ENCODE data around the gene KLF11. TPM values are rescaled to one million over a fixed set of nuclear protein-coding genes. Genes with fewer than 3 reads are reported as not detected.

KLF11 gene
- total RNA-seq, 4 donors from 2014 or later: 48.6 to 81.6 (median 58.8) TPM

GRCh38 chr2:10006236-10007161 lies 36.9 kb upstream of the KLF11 start:
- Histone ChIP-seq H3K27ac (peak overlapping the region; percentile 5), H3K4me1 (peaks cover 49% of the 10 kb centered on the region), H3K27me3 (no peaks in the 10 kb centered on the region), H3K36me3 (no peaks in the 10 kb centered on the region), H3K9me3 (no peaks in the 10 kb centered on the region), H3K4me3 (no peak overlapping the region)
- no peak for TF ChIP-seq CTCF (IDR thresholded peaks at IDR 0.05)
- no peak for TF ChIP-seq EP300 (IDR thresholded peaks at IDR 0.05)
- TF ChIP-seq POLR2A (IDR thresholded peaks at IDR 0.05): no peak
- TF ChIP-seq POLR2AphosphoS5 (IDR thresholded peaks at IDR 0.05): no peak
- 68% methylated on average over 55 of the region's 64 CpGs for WGBS
- peak; percentile 71 to 72 for DNase-seq (ENCODE audit: low spot score in 2 of 2)

GRCh38 chr2:10007435-10007834 lies 35.9 kb upstream of the KLF11 start:
- Histone ChIP-seq H3K9me3 (no peaks in the 10 kb centered on the region), H3K27ac (peak overlapping the region; percentile 5), H3K4me3 (no peak overlapping the region), H3K36me3 (no peaks in the 10 kb centered on the region), H3K4me1 (peaks cover 48% of the 10 kb centered on the region), H3K27me3 (no peaks in the 10 kb centered on the region)
- no peak for TF ChIP-seq EP300 (IDR thresholded peaks at IDR 0.05)
- no peak for TF ChIP-seq POLR2A (IDR thresholded peaks at IDR 0.05)
- no peak for TF ChIP-seq POLR2AphosphoS5 (IDR thresholded peaks at IDR 0.05)
- TF ChIP-seq CTCF (IDR thresholded peaks at IDR 0.05): no peak
- DNase-seq (ENCODE audit: low spot score in 2 of 2): peak; percentile 77 to 79
- WGBS: 46% methylated on average over 9 of the region's 9 CpGs

DNA sequence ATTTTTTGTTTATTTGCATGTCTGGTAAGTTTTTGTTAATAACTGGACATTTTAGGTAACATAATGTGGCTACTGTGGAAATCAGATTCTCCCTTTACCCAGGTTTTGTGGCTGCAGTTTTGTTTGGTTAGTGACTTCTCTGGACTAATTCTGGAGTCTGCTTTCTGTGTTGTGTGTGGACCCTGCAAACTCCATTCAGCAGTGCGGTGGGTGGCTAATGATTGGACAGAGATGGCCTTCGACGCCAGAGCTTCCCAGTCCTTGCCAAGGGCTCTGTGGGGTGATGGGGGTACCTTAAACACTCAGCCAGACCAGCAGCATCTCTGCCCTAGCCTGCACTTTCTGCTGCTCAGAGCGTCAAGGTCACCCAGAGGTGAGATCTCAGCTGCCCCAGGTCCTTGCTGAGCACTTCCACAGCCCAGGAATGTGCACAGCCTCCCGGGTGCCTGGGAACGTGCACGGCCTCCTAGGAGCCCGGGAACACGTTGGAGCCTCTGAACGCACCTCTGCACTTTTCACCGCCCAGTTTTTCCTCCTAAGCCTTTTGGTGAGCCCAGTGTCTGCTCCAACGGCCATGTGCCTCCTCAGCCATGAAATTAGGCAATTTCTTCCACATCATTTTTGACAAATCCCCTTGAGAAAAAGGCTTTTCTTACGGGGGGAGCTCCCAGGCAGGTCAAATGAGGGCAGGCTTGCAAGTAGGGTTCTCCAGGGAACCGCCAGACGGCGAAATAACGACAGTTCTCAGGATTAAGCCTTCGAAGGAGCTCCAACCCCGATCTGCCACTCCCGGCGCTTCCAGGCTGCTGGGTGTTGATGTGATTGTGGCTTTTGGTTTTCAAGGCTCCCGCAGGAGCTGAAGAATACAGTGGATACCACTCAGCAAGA lies 35.2 kb upstream of the KLF11 start:
- WGBS: 62% methylated on average over 22 of the region's 22 CpGs
- Histone ChIP-seq H3K9me3 (no peaks in the 10 kb centered on the region), H3K27me3 (no peaks in the 10 kb centered on the region), H3K36me3 (no peaks in the 10 kb centered on the region), H3K27ac (peak overlapping the region; percentile 51), H3K4me1 (peaks cover 48% of the 10 kb centered on the region), H3K4me3 (no peak overlapping the region)
- TF ChIP-seq CTCF (IDR thresholded peaks at IDR 0.05) (peak in 1 of 2 donors; percentile 9), EP300 (IDR thresholded peaks at IDR 0.05) (no peak), POLR2A (IDR thresholded peaks at IDR 0.05) (no peak), POLR2AphosphoS5 (IDR thresholded peaks at IDR 0.05) (peak in 2 of 3 donors; percentile 18 to 52)
- DNase-seq (ENCODE audit: low spot score in 2 of 2): peak; percentile 72 to 77

GRCh38 chr2:10008809-10009176 lies 34.6 kb upstream of the KLF11 start:
- H3K9me3 ChIP-seq: no peaks in the 10 kb centered on the region
- no peaks in the 10 kb centered on the region for H3K27me3 ChIP-seq
- no peaks in the 10 kb centered on the region for H3K36me3 ChIP-seq
- TF ChIP-seq CTCF (IDR thresholded peaks at IDR 0.05) (no peak), EP300 (IDR thresholded peaks at IDR 0.05) (no peak), POLR2AphosphoS5 (IDR thresholded peaks at IDR 0.05) (no peak), POLR2A (IDR thresholded peaks at IDR 0.05) (no peak)
- peaks cover 48% of the 10 kb centered on the region for H3K4me1 ChIP-seq
- WGBS: 74% methylated on average over 9 of the region's 9 CpGs
- DNase-seq (ENCODE audit: low spot score in 2 of 2): peak in 1 of 2 donors; percentile 47
- H3K27ac ChIP-seq: peak overlapping the region; percentile 51
- no peak overlapping the region for H3K4me3 ChIP-seq

Data from suprapubic skin (tissue), 4 donors.